Keratinocyte (primary cell): ENCODE measurements around the gene DHRS12.

Source experiments
- EZH2 ChIP-seq: IDR thresholded peaks from one replicate; pipeline ENCODE4 v1.6.1; 2012; ENCODE audit warnings: inconsistent platforms, mild to moderate bottlenecking, low read length, moderate library complexity
- TF ChIP-seq, protein P1 (sequence below), 3 experiments: IDR thresholded peaks in 1 of 3; conservative IDR thresholded peaks in 1 of 3; optimal IDR thresholded peaks in 1 of 3; 2 replicates in 2 of 3; 3 replicates in 1 of 3; pipeline versions ENCODE3 to v1.5.1; 2011; ENCODE audit warnings: low read length in 3 of 3, mild to moderate bottlenecking in 3 of 3, moderate library complexity in 2 of 3, control low read depth in 1 of 3, inconsistent platforms in 1 of 3; ENCODE audit not compliant: insufficient read depth in 2 of 3; ENCODE audit errors: extremely low read depth in 1 of 3

DNA sequence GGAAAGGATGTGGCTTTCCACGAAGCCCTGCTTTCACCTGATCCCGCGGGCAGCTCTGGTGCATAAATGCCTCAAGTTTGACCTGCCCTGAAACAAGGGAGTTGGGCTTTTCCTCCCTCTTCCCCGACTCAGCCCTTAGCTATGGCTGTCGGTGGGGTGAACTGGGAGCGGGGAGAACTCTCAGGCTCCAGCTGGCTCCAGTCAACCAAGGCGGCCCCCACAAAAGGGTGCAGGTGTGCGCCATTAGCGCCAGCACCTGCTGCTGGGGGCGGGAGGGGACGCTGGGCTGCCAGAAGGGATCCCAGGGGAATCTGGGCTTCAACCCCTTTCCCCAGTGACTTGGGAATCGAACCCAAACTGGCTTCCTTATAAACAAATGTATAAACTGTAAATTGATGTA lies 7.1 kb upstream of the DHRS12 start:
- TF ChIP-seq, protein P1, sequence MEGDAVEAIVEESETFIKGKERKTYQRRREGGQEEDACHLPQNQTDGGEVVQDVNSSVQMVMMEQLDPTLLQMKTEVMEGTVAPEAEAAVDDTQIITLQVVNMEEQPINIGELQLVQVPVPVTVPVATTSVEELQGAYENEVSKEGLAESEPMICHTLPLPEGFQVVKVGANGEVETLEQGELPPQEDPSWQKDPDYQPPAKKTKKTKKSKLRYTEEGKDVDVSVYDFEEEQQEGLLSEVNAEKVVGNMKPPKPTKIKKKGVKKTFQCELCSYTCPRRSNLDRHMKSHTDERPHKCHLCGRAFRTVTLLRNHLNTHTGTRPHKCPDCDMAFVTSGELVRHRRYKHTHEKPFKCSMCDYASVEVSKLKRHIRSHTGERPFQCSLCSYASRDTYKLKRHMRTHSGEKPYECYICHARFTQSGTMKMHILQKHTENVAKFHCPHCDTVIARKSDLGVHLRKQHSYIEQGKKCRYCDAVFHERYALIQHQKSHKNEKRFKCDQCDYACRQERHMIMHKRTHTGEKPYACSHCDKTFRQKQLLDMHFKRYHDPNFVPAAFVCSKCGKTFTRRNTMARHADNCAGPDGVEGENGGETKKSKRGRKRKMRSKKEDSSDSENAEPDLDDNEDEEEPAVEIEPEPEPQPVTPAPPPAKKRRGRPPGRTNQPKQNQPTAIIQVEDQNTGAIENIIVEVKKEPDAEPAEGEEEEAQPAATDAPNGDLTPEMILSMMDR (optimal IDR thresholded peaks at IDR 0.05 in 1 of 3, IDR thresholded peaks at IDR 0.05 in 1 of 3, conservative IDR thresholded peaks at IDR 0.05 in 1 of 3; ENCODE audit: extremely low read depth in 1 of 3, insufficient read depth in 2 of 3, low read length in 3 of 3) = no peak
- no peak for TF ChIP-seq EZH2
